ENCODE data around the gene PRDM2.

- TF ChIP-seq YY1 (IDR thresholded peaks at IDR 0.05; ENCODE audit: insufficient read depth, insufficient read length) (no peak), SUZ12 (IDR thresholded peaks at IDR 0.05; ENCODE audit: extremely low read depth, insufficient read depth, insufficient read length) (no peak)
These were observed 103.0 kb downstream of the PRDM2 start for GRCh38 chr1:13802782-13803545.

All from NT2/D1 (cell line).